ENCODE data around the gene DNAJB12. TPM values are rescaled to one million over a fixed set of nuclear protein-coding genes. Genes with fewer than 3 reads are reported as not detected.

DNAJB12 gene
- total RNA-seq, 1 experiment from 2014 or later: 30.9 TPM

- H3K27me3 ChIP-seq (ENCODE audit: low read length): no peaks in the 10 kb centered on the region
- no peak overlapping the region for H2AFZ ChIP-seq (ENCODE audit: low read length)
- H3K4me3 ChIP-seq (ENCODE audit: low read length): no peak overlapping the region
- H3K9ac ChIP-seq (ENCODE audit: low read length): no peak overlapping the region
- H3K9me2 ChIP-seq (replicated peaks; ENCODE audit: low read length): no peaks in the 10 kb centered on the region
- H3K4me1 ChIP-seq (ENCODE audit: insufficient read depth, low read length): no peaks in the 10 kb centered on the region
- H3K79me2 ChIP-seq (ENCODE audit: low read length): no peaks in the 10 kb centered on the region
- no TSS peak for BruUV-seq (replicated peaks)
- H3F3A ChIP-seq (ENCODE audit: low read length, unreplicated experiment): no peaks in the 10 kb centered on the region
- H3K9me3 ChIP-seq (ENCODE audit: low read length): no peaks in the 10 kb centered on the region
- ATAC-seq (no peak), DNase-seq (no peak)
- TF ChIP-seq EZH2phosphoT487 (IDR thresholded peaks at IDR 0.05; ENCODE audit: borderline replicate concordance, low read length) (no peak), EZH2 (IDR thresholded peaks at IDR 0.05; ENCODE audit: low read length, unreplicated experiment) (no peak), CTCF (conservative IDR thresholded peaks at IDR 0.05; ENCODE audit: low read depth, low read length) (no peak)
- H3K36me3 ChIP-seq (ENCODE audit: low read depth, low read length): peaks cover 8% of the 10 kb centered on the region; the same call in 1 of the 2 replicates
- H4K20me1 ChIP-seq (ENCODE audit: low read length): no peaks in the 10 kb centered on the region
- intact Hi-C loops (cut with micrococcal nuclease): no loop called here
- POLR2A ChIA-PET (ENCODE audit: unreplicated experiment): no interaction called here
- H3K27ac ChIP-seq (ENCODE audit: low read length): no peak overlapping the region
- H3K4me2 ChIP-seq (ENCODE audit: low read length): no peak overlapping the region
- CTCF ChIA-PET: no interaction called here
These were observed 11.8 kb downstream of the DNAJB12 start for GRCh38 chr10:72342911-72343310.

DNA sequence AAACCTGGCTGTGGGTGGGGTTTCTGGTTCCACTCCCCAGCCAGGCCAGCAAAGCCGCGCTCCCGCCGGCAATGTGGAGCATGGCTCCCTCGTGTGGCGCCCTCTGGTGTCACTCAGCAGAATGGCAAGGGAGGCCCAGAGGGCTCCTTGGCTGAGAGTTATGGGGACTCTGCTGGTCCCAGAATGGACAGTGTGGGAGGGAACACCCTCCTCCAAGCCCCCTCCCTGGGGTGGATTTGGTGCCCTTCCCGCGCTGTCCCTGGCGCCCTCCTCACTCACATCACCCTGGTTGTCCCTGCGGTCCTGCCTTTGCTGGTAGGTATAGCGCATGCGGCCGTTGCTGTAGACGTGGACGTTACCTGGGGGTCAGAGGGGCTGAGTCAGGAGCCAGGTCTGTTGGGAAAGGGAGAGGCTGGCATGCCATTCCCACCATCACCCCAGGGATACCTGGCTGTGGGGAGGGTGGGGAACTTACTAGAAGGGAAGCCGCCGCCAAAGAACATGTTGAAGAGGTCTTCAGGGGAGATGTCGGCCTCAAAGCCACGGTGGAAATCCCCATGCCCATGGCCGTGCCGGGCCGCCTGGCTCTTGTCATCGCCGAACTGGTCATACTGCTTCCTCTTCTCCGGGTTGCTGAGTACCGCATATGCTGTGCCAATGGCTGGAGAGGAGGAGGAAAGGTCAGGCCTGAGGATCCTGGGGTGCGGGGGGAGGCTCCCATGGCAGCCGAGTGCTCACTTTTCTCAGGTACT is 14.0 kb downstream of the DNAJB12 start:
- DNase-seq (peak; percentile 58), ATAC-seq (peak; percentile 70)
- Histone ChIP-seq H3K9me3 (ENCODE audit: low read length) (no peaks in the 10 kb centered on the region), H3K4me3 (ENCODE audit: low read length) (no peak overlapping the region), H3K4me2 (ENCODE audit: low read length) (no peak overlapping the region), H3K4me1 (ENCODE audit: insufficient read depth, low read length) (no peaks in the 10 kb centered on the region), H4K20me1 (ENCODE audit: low read length) (no peaks in the 10 kb centered on the region), H3K36me3 (ENCODE audit: low read depth, low read length) (peaks cover 13% of the 10 kb centered on the region; the same call in 1 of the 2 replicates), H3F3A (ENCODE audit: low read length, unreplicated experiment) (no peaks in the 10 kb centered on the region), H3K9ac (ENCODE audit: low read length) (no peak overlapping the region), H3K27me3 (ENCODE audit: low read length) (no peaks in the 10 kb centered on the region), H3K79me2 (ENCODE audit: low read length) (no peaks in the 10 kb centered on the region), H2AFZ (ENCODE audit: low read length) (no peak overlapping the region), H3K9me2 (replicated peaks; ENCODE audit: low read length) (no peaks in the 10 kb centered on the region), H3K27ac (ENCODE audit: low read length) (no peak overlapping the region)
- TF ChIP-seq EZH2phosphoT487 (IDR thresholded peaks at IDR 0.05; ENCODE audit: borderline replicate concordance, low read length): no peak
- TF ChIP-seq CTCF (conservative IDR thresholded peaks at IDR 0.05; ENCODE audit: low read depth, low read length): peak; percentile 82
- no peak for TF ChIP-seq EZH2 (IDR thresholded peaks at IDR 0.05; ENCODE audit: low read length, unreplicated experiment)
- CTCF ChIA-PET: no interaction called here
- intact Hi-C loops (cut with micrococcal nuclease): no loop called here
- POLR2A ChIA-PET (ENCODE audit: unreplicated experiment): no interaction called here
- BruUV-seq (replicated peaks): no TSS peak

DNA sequence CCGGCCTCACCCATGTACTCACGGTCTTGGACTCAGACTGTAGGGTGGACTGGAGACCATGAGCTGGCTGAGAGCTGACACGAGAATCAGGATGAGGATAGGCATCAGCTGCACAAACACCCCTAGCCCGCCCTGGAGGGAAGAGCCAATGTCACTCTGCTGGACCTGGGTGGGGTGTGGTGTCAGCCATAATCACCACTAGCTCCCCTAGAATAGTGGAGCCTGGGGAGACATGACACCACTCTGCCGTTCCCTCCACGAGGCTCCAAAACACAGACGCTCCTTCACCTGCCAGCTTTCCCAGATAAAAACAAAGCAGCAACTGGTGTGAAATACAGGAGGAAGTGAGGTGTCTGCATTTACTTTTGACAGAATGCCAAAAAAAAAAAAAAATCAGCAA is 16.5 kb downstream of the DNAJB12 start:
- TF ChIP-seq CTCF (conservative IDR thresholded peaks at IDR 0.05; ENCODE audit: low read depth, low read length) (no peak), EZH2phosphoT487 (IDR thresholded peaks at IDR 0.05; ENCODE audit: borderline replicate concordance, low read length) (no peak), EZH2 (IDR thresholded peaks at IDR 0.05; ENCODE audit: low read length, unreplicated experiment) (no peak)
- H4K20me1 ChIP-seq (ENCODE audit: low read length): no peaks in the 10 kb centered on the region
- H3K4me1 ChIP-seq (ENCODE audit: insufficient read depth, low read length): no peaks in the 10 kb centered on the region
- no peaks in the 10 kb centered on the region for H3K79me2 ChIP-seq (ENCODE audit: low read length)
- no peak overlapping the region for H3K9ac ChIP-seq (ENCODE audit: low read length)
- POLR2A ChIA-PET (ENCODE audit: unreplicated experiment): interaction anchor here (0.7 kb wide), 1 partner anchor 379 kb away, joined by 12 read pairs; no protein-coding TSS in a partner anchor
- intact Hi-C loops (cut with micrococcal nuclease): no loop called here
- no peak overlapping the region for H3K4me2 ChIP-seq (ENCODE audit: low read length)
- ATAC-seq (no peak), DNase-seq (no peak)
- peaks cover 13% of the 10 kb centered on the region; the same call in 1 of the 2 replicates for H3K36me3 ChIP-seq (ENCODE audit: low read depth, low read length)
- H3K9me2 ChIP-seq (replicated peaks; ENCODE audit: low read length): no peaks in the 10 kb centered on the region
- no peak overlapping the region for H3K27ac ChIP-seq (ENCODE audit: low read length)
- H3K9me3 ChIP-seq (ENCODE audit: low read length): no peaks in the 10 kb centered on the region
- CTCF ChIA-PET: no interaction called here
- no peak overlapping the region for H3K4me3 ChIP-seq (ENCODE audit: low read length)
- no peaks in the 10 kb centered on the region for H3K27me3 ChIP-seq (ENCODE audit: low read length)
- H2AFZ ChIP-seq (ENCODE audit: low read length): no peak overlapping the region
- BruUV-seq (replicated peaks): no TSS peak
- H3F3A ChIP-seq (ENCODE audit: low read length, unreplicated experiment): no peaks in the 10 kb centered on the region
